Urothelium cell line (cell line): Measurements from ENCODE around the gene FAM90A26.
"Not testable (repeated sequence)": the region's sequence is repeated elsewhere in the genome, so short reads cannot be mapped to it uniquely, and the experiment has no call there.

Experiments used
- DNase-seq: peaks from one replicate; pipeline ENCODE4 v3.0.0; 2011; ENCODE audit warnings: low spot score, mixed read lengths
- FAIRE-seq: peaks from 2 replicates; lab custom pipeline; 2011; peaks lifted over from hg19 to GRCh38; lab: Jason Lieb, UNC

FAM90A26 gene

GRCh38 chr4:9169791-9170459 lies at the start of gene FAM90A26:
Gene FAM90A26, plus strand, starts transcription at chr4:9170409. Its CDS starts 2,764 bp downstream, at chr4:9173173.
- FAIRE-seq, DNase-seq: not testable (repeated sequence)

DNA sequence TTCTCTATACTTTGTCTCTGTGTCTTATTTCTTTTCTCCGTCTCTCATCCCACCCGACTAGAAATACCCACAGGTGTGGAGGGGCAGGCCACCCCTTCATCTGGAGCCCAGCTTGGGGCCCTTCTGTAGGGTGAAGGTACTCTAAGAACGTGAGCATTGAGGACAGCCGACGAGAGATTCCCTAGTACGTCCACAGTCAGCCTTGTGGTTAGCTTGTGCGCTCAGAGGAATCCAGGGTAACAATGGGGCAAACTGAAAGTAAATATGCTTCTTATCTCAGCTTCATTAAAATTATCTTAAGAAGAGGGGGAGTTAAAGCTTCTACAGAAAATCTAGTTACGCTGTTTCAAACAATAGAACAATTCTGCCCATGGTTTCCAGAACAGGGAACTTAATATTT lies 47.5 kb upstream of the FAM90A26 start:
- DNase-seq, FAIRE-seq: not testable (repeated sequence)

DNA sequence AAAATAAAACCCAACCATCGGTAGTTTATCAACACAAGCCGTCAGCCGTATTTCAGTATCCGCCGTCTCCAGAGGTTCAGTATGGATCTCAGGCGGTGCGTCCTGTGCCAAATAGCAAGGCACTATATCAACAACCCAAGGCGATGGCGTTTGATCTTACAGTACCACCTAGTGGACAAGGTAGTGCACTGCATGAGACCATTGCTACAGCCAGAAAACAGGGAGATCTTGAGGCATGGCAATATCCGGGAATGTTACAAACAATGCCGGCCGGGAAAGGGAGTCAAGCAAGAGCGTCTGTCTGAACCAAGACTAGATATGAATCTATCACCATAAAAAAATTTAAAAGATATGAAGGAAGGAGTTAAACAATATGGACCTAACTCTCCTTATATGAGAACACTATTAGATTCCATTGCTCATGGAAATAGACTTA lies 46.6 kb upstream of the FAM90A26 start:
- DNase-seq, FAIRE-seq: not testable (repeated sequence)

DNA sequence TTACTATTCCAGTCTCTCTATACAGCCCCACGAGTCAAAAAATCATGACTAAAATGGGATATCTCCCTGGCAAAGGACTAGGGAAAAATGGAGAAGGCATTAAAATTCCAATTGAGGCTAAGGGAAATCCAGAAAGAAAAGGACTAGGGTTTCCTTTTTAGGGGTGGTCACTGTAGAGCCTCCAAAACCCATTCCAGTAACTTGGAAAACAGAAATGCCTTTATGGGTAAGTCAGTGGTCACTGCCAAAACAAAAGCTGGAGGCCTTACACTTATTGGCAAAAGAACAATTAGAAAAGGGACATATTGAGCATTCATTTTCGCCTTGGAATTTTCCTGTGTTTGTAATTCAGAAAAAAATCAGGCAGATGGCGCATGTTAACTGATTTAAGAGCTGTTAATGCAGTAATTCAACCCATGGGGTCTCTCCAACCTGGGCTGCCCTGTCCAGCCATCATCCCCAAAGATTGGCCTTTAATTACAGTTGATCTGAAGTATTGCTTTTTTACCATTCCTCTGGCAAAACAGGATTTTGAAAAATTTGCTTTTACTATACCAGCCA lies 44.5 kb upstream of the FAM90A26 start:
- FAIRE-seq: not testable (repeated sequence)

DNA sequence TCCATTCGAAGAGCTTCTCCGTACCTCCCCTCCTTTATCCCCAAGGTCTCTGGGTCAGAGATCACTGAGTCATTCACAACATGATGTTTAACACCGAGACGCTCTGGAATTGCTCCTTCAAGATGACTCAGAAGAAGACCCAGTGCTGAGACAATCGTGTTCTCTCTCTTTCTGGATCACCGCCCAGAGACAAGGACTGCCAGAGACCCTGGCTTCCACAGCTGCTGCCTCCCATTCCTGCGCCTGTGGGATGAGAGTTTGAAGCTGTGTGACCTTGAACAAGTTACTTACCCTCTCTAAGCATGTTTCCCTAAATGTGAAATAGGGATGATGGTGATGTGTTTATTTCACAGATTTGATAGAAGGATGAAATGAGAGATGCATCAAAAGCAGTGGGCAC lies 38.8 kb upstream of the FAM90A26 start:
- DNase-seq, FAIRE-seq: not testable (repeated sequence)

More for the DNA sequence above, 44.5 kb upstream of the FAM90A26 start:
- DNase-seq: not testable (repeated sequence)

- DNase-seq, FAIRE-seq: not testable (repeated sequence)
Observed at GRCh38 chr4:9132849-9133248, 37.4 kb upstream of the FAM90A26 start.

DNA sequence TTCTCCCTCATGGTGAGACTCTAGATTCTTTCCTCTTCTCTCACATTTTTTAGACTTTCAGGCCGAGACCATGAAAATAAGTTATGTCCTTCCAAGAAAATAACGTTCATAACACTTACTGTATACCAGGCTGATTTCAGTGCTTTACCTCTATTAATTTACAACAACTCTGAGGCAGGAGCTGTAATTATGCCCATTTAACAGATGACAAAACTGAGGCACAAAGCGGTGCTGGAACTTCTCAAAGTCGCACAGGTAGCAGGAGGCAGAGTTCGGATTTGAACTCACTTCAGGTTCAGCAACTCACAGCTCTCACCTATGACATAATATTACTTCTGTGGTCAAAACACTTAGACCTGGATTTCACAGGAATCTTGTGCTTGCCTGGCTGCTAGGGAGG lies 36.2 kb upstream of the FAM90A26 start:
- not testable (repeated sequence) for FAIRE-seq, DNase-seq

- not testable (repeated sequence) for FAIRE-seq, DNase-seq
Observed at GRCh38 chr4:9134556-9134955, 35.7 kb upstream of the FAM90A26 start.

GRCh38 chr4:9141050-9141449 lies 29.2 kb upstream of the FAM90A26 start:
- not testable (repeated sequence) for FAIRE-seq

DNA sequence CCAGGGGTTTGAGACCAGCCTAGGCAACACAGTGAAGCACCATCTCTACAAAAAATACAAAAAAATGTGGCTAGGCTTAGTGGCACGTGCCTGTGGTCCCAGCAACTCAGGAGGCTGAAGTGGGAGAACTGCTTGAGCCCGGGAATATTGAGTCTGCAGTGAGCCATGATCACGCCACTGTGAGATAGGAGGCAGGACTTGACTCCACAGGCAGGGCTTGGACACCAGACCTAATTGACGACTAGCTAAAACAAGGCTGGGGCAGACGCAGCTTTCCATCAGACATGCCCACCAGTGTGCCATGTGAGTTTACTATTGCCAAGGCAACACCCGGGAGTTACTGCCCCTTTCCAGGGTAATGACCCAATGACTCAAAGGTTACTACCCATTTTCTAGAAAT lies 27.4 kb upstream of the FAM90A26 start:
- FAIRE-seq, DNase-seq: not testable (repeated sequence)

More at GRCh38 chr4:9141050-9141449, 29.2 kb upstream of the FAM90A26 start:
- DNase-seq: not testable (repeated sequence)

DNA sequence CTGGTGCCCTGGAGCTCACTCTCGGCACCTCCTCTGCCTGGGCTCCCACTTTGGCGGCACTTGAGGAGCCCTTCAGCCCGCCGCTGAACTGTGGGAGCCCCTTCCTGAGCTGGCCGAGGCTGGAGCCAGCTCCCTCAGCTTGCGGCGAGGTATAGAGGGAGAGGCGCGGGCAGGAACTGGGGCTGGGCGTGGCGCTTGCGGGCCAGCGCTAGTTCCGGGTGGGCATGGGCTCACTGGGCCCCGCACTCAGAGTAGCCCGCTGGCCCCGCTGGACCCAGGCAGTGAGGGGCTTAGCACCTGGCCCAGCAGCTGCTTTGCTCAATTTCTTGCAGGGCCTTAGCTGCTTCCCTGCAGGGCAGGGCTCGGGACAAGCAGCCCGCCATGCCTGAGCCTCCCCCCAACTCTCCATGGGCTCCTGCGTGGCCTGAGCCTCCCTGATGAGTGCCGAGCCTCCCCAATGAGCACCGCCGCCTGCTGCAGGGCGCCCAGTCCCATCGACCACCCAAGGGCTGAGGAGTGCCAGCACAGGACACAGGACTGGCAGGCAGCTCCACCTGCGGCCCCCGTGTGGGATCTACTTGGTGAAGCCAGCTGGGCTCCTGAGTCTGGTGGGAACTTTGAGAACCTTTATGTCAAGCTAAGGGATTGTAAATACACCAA lies 26.7 kb upstream of the FAM90A26 start:
- FAIRE-seq: no peak
- no peak for DNase-seq

GRCh38 chr4:9146967-9147366 lies 23.2 kb upstream of the FAM90A26 start:
- no peak for FAIRE-seq
- no peak for DNase-seq

- not testable (repeated sequence) for FAIRE-seq
Observed at GRCh38 chr4:9147368-9147767, 22.8 kb upstream of the FAM90A26 start.

DNA sequence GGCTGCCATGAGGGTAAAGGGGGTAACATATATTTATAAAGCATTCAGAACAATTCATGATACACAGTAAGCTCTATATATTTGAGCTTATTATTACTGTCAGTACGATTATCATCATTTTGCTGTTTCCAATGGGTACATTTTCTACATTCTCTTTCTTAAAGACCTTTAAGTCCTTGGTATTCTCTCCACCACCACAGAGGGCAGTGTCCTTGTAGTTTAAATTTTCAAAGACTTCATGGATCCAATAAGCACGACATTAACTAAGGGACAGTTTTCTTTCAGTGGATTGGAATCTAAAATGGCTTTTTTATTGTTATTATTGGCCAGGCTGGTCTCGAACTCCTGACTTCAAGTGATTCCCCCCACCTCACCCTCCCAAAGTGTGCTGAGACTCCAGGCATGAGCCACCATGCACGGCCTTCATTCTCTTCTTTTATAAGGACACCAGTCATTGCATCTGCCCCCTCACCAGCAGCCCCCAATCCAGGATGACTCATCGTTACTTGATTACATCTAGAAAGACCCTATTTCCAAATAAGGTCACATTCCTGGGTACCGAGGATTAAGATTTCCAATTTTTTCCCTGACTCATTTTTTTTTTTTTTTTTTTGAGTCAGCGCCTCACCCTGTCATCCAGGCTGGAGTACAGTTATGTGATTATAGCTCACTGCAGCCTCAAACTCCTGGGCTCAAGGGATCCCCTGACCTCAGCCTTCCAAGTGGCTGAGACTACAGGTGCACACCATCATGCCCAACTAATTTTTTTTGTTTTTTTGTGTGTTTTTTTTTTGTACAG lies 21.4 kb upstream of the FAM90A26 start:
- not testable (repeated sequence) for DNase-seq, FAIRE-seq

More at GRCh38 chr4:9147368-9147767, 22.8 kb upstream of the FAM90A26 start:
- DNase-seq: not testable (repeated sequence)

DNA sequence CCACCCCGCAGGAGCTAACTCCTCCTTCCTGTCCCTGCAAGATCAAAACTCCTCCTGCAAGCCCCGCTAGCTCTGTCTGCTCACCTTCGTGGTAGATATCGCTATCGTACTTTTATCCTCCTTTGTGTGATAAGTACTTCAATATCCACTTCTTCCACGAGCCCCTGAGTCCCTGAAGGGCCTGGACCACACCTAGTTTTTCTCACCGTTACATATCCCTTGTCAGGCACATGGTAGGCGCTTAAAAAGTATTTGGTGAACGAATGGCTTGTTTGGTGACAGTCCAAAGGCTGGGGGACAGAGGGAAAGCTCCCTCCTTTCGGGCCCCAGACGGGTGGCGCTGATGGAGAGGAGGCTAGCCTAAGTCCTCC lies 18.4 kb upstream of the FAM90A26 start:
- not testable (repeated sequence) for DNase-seq, FAIRE-seq

DNA sequence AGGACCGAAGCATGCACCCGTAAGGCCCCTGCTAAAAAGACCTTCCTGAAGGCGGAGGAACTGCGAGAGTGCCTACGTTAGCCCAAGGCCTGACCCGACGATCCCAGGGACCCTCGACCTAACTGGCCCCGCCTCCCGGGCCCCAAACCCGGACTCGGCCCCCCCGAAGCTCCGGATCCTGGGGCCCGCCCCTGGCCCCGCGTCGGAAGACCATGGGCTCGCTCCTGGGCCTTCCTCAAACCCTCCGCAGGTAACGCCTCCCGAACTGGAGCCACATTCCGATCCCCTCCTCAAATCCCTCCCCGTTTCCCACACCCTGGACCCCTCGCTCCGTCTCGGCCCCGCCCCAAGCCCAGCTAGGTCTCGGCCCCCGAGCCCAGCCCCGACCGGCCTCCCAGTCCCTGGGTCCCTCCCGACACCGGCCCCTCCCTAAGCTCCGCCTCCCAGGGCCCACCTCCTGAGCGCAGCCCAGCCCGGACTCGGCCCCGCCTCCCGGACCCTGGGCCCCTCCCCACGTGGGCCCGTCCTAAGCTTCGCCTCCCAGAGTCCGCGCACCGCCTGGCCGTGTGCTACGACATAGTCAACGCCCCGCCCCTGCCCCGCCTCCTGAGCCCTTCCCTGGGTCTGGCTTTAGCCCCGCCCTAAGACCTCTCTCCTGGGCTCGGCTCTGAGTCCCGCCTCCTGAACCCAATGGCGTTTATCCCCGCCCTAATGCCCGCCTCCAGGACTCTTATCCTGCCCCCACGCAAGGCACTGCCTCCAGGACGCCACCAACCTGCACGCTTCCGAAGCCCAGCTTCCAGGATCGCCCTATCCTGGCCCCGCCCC lies 17.8 kb upstream of the FAM90A26 start:
- FAIRE-seq: not testable (repeated sequence)
- DNase-seq: peak; percentile 86

- peak; percentile 74 for DNase-seq
- not testable (repeated sequence) for FAIRE-seq
Observed at GRCh38 chr4:9153008-9153570, 17.1 kb upstream of the FAM90A26 start.

DNA sequence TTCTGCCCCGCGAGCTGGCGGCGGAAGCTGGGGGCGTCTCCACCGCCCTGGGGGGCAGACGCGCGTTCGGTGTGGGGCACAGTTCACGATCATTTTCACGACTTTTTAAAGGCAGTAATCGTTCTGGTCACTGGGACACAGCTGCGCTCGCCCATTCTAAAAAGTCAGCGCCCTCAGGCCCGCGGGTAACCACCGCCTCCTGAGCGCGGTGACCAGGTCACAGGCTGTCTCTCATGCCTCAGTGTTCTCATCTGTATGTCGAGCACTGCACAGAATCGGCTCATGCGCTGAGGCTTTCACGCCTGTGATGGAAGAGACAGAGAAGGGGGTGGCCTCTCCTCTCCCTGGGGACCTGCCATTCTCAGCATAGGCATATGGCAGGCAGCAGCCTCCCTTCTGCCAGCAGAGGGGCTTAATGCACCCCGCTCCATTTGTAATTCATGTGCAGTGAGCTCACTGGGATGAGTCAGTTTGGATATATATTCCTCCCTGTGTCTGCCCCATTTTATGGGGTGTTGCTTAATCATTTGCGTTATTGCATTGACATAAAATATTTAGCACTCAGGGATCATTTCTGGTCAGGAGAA lies 16.5 kb upstream of the FAM90A26 start:
- DNase-seq, FAIRE-seq: not testable (repeated sequence)
